Measurements from ENCODE around the gene IGSF8.

- TF ChIP-seq CTCF (IDR thresholded peaks at IDR 0.05; ENCODE audit: low read depth, low read length, poor library complexity, severe bottlenecking): no peak
- TF ChIP-seq EZH2phosphoT487 (IDR thresholded peaks at IDR 0.05; ENCODE audit: borderline replicate concordance, low read length): no peak
These were observed 36.2 kb downstream of the IGSF8 start for GRCh38 chr1:160062230-160062532.
